GM12891 (cell line): ENCODE data around the gene IPO9. TPM values are rescaled to one million over a fixed set of nuclear protein-coding genes. Genes with fewer than 3 reads are reported as not detected.

Experiments
- DNase-seq: peaks from one replicate; pipeline ENCODE4 v3.0.0; 2011; ENCODE audit warnings: low spot score; ENCODE audit not compliant: insufficient read length
- FAIRE-seq: peaks from 2 replicates; lab custom pipeline; 2011; peaks lifted over from hg19 to GRCh38; lab: Jason Lieb, UNC
- PAX5 ChIP-seq: IDR thresholded peaks from 2 replicates; pipeline ENCODE4 v1.6.1; 2011; ENCODE audit warnings: low read length, moderate library complexity, mild to moderate bottlenecking; ENCODE audit not compliant: insufficient read depth, severe bottlenecking
- POLR2A ChIP-seq: IDR thresholded peaks from 2 replicates; pipeline ENCODE4 v1.6.1; 2011; ENCODE audit warnings: low read depth, low read length, control low read depth
- POLR2AphosphoS5 ChIP-seq: IDR thresholded peaks from 2 replicates; pipeline ENCODE4 v1.6.1; 2011; ENCODE audit warnings: low read depth, low read length, control low read depth
- POU2F2 ChIP-seq: IDR thresholded peaks from 2 replicates; pipeline ENCODE4 v1.6.1; 2011; ENCODE audit warnings: low read depth, mild to moderate bottlenecking, control low read depth, low read length, moderate library complexity
- SPI1 ChIP-seq: IDR thresholded peaks from 2 replicates; pipeline ENCODE4 v1.6.1; 2011; ENCODE audit warnings: low read depth, low read length, control low read depth
- TAF1 ChIP-seq: IDR thresholded peaks from 2 replicates; pipeline ENCODE4 v1.6.1; 2011; ENCODE audit warnings: low read depth, low read length, control low read depth
- polyA plus RNA-seq: library from polyadenylated mRNA; unstranded; fragments of >200 nt; gene quantifications from one replicate; pipeline ENCODE4 v1.2.1, GENCODE V29; 2012; ENCODE audit warnings: low read depth, missing spikeins, inconsistent platforms; ENCODE audit not compliant: missing spikeins

IPO9 gene
- 15.9 TPM for polyA plus RNA-seq

DNA sequence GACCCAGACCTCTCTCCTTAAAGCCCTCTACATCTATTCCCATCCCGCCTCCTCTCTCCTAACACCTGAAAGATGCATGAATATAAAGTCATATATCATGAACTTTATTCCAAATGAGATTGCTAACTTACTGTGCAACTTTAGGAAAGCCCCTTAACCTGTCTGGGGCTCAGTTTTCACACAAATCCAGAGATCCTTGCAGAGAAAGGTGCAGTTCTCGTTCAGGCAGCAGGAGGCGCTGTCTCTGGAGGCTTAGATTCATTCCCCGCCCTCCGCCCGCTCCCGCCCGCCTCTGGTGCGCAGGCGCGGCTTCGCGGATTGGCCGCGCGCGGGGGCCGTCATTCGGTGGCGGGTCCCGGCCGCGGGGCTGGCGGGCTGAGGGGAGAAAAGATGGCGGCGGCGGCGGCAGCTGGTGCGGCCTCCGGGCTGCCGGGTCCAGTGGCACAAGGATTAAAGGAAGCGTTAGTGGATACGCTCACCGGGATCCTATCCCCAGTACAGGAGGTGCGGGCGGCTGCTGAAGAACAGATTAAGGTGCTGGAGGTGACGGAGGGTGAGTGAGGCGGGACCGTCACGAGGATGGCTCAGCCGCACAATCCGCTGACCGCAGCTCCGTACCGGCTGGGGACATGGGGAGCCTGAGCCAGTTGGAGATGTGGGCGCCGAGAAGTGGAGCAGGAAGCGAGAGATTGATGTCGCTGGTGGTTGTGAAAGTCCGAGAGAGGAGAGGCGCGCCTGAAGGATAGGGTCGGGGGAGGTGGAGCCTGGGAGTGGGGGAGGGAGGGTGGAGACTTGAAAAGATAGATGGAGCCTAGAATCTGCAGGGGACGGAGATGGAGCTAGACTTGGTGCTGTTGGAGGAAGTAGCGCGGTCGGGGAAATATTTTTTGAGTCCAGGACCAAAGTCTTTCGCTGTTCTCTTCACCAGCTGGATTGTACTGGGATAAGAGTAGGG lies at the start of gene IPO9:
Gene IPO9, plus strand, starts transcription at position 338 of the 955 bp plus-strand sequence. Its CDS starts 53 bp downstream, at position 391.
- TF ChIP-seq PAX5 = no peak
- peak; percentile 65; the same call in 1 of the 2 replicates for TF ChIP-seq POLR2A
- TF ChIP-seq SPI1 = no peak
- peak; percentile 71 for TF ChIP-seq TAF1
- TF ChIP-seq POLR2AphosphoS5 = peak; percentile 64; the same call in 1 of the 2 replicates
- no peak for TF ChIP-seq POU2F2
- DNase-seq (peak; percentile 93), FAIRE-seq (peak; percentile 87)

DNA sequence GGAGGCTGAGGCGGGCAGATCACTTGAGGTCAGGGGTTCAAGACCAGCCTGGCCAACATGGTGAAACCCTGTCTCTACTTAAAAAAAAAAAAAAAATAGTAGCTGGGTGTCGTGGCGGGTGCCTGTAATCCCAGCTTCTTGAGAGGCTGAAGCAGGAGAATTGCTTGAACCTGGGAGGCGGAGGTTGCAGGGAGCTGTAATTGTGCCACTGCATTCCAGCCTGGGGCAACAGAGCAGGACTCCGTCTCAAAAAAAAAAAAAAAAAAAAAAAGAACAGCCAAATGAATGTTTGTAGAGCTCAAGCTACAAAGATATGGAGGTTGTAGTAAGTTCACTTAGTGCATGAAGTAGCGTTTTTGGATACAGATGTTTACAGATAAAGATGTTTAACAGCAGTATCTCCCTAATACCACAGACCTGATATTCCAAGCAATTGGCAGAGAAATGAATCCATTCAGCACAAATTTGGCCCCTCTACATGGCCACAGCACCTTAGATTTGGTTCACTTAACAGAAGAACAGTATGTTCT lies 49.5 kb upstream of the IPO9 start:
- FAIRE-seq (no peak), DNase-seq (no peak)
- no peak for TF ChIP-seq POLR2AphosphoS5
- no peak for TF ChIP-seq TAF1
- no peak for TF ChIP-seq PAX5
- no peak for TF ChIP-seq SPI1
- TF ChIP-seq POU2F2 = no peak
- no peak for TF ChIP-seq POLR2A

DNA sequence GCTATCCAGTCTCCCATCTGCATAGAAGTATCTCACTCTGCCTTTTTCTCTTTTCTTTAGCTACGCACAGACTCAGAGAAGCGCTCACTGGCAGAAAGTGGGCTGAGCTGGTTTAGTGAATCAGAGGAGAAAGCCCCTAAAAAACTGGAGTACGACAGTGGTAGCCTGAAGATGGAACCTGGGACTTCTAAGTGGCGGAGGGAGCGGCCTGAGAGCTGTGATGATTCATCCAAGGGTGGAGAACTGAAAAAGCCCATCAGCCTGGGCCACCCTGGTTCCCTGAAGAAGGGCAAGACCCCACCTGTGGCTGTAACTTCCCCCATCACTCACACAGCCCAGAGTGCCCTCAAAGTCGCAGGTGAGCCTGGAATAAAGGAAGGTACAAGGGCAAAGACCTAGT lies 48.0 kb upstream of the IPO9 start:
- TF ChIP-seq POLR2A = no peak
- no peak for TF ChIP-seq POLR2AphosphoS5
- no peak for TF ChIP-seq SPI1
- TF ChIP-seq POU2F2 = no peak
- TF ChIP-seq PAX5 = no peak
- TF ChIP-seq TAF1 = no peak
- no peak for DNase-seq
- FAIRE-seq = no peak

DNA sequence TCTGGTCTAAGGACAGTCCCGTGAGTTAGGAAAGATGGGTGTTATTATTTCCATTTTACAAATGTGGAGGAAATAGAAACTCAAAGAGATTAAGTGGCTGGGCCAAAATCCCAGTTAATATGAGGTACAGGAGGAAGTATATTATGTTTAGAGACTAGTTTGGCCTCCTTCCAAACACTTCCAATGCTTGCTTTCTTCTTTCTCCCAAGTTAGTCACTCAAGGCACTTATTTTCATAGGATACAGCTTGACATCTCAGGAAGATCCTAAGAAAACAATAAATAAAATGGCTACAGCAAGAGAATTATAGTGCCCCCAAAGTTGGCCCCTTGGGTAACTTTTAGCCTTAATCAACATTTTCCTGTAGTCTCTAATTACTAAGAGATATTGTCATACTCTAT lies 47.5 kb upstream of the IPO9 start:
- FAIRE-seq (no peak), DNase-seq (no peak)
- TF ChIP-seq POU2F2 = no peak
- no peak for TF ChIP-seq POLR2A
- no peak for TF ChIP-seq POLR2AphosphoS5
- no peak for TF ChIP-seq SPI1
- TF ChIP-seq PAX5 = no peak
- TF ChIP-seq TAF1 = no peak

DNA sequence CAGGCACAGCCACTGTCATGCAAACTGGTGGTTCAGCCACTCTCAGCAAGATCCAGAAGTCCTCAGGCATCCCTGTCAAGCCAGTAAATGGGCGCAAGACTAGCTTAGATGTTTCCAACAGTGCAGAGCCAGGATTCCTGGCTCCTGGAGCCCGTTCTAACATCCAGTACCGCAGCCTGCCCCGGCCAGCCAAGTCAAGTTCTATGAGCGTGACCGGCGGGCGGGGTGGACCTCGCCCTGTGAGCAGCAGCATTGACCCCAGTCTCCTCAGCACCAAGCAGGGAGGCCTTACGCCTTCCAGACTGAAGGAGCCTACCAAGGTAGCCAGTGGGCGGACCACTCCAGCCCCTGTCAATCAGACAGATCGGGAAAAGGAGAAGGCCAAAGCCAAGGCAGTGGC lies 46.6 kb upstream of the IPO9 start:
- FAIRE-seq = no peak

DNA sequence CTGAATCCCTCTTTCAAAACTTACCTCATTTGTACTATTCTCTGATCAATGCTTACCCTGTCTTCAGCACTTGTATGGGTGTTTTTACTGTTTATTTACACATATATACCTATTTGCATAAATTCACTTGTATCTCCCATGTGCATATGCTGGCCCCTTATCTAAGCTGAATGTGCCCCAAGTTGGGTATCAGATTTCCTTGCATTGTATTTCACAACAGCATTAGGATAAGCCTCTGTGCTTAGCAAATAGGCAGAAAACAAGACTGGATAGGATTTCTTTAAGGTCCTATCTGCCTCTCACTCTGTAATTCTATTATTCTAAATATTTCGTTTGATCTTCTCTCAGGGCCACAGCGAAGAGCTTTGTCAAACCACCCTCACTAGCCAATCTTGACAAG lies 45.9 kb upstream of the IPO9 start:
- FAIRE-seq (no peak), DNase-seq (no peak)
- TF ChIP-seq PAX5 (no peak), POU2F2 (no peak), SPI1 (no peak), POLR2A (no peak), TAF1 (no peak), POLR2AphosphoS5 (no peak)

More for the DNA sequence above, 46.6 kb upstream of the IPO9 start:
- no peak for TF ChIP-seq POLR2AphosphoS5
- TF ChIP-seq POLR2A = no peak
- TF ChIP-seq PAX5 = no peak
- TF ChIP-seq TAF1 = no peak
- TF ChIP-seq POU2F2 = no peak
- TF ChIP-seq SPI1 = no peak
- DNase-seq = no peak

DNA sequence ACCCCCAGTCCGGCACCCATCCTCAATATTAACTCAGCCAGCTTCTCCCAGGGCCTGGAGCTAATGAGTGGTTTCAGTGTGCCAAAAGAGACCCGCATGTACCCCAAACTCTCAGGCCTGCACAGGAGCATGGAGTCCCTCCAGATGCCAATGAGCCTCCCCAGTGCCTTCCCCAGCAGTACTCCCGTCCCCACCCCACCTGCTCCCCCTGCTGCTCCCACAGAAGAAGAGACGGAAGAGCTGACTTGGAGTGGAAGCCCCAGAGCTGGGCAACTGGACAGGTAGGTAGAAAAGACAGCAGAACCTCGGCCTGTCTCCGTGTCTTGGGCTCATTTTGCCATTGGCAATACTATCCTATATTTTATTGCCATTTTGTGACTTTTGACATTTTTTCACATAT lies 45.4 kb upstream of the IPO9 start:
- TF ChIP-seq POLR2A (no peak), POLR2AphosphoS5 (no peak), PAX5 (no peak), POU2F2 (no peak), SPI1 (no peak), TAF1 (no peak)
- FAIRE-seq (no peak), DNase-seq (no peak)

DNA sequence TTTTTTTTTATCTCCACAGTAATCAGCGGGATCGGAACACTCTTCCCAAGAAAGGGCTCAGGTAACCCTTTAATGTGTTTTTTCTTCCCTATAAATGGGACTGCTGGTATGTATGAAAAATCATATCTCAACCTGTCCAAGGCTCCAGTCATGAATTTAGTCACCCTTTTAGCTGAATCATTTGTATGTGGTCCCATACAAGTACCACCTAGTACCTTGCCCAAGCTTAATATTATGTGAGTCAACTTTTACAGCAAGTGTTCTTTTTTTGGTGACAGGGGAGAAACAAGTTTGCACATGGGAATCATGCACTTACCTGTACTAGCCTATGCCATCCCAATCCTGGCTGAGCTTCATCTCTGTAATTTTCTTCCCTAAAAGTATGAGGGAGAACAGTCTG lies 43.7 kb upstream of the IPO9 start:
- TF ChIP-seq POLR2A (no peak), TAF1 (no peak), SPI1 (no peak), POLR2AphosphoS5 (no peak), PAX5 (no peak), POU2F2 (no peak)
- no peak for FAIRE-seq
- no peak for DNase-seq

DNA sequence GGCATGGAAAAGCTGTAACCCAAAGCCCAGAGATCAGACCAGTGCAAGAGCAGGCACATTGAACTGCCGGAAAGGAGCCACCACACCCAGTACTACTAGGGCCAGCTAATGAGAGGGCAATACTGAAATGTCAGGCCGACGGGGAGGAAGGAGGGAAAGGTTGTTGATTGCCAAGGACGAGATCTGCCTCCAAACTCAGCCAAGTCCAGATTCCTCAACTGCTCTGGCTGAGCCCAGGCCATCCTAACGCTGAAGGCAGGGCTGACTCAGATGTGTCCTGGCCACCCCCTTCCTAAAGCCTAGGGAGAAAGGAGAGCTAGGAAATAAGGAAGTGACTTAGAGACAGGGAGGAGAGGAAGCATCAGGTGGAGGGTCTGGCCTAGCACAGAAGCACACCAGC lies 42.1 kb upstream of the IPO9 start:
- TF ChIP-seq SPI1 (no peak), POU2F2 (no peak)
- FAIRE-seq (no peak), DNase-seq (no peak)
